BLaER1 (cell line): ENCODE data around the gene ORC6.

Experiments used
- H3K27ac ChIP-seq: shearing (Covaris generic); formaldehyde crosslinking; 2 replicates; pipeline ENCODE4 v1.8.1; 2022
- H3K27me3 ChIP-seq: shearing (Covaris generic); formaldehyde crosslinking; 2 replicates; pipeline ENCODE4 v1.8.1; 2022
- H3K36me3 ChIP-seq: shearing (Covaris generic); formaldehyde crosslinking; 2 replicates; pipeline ENCODE4 v1.8.1; 2022
- H3K4me1 ChIP-seq: shearing (Covaris generic); formaldehyde crosslinking; 2 replicates; pipeline ENCODE4 v1.8.1; 2022
- H3K4me2 ChIP-seq: shearing (Covaris generic); formaldehyde crosslinking; 2 replicates; pipeline ENCODE4 v1.8.1; 2022
- H3K4me3 ChIP-seq: shearing (Covaris generic); formaldehyde crosslinking; 2 replicates; pipeline ENCODE4 v1.8.1; 2022
- H3K9ac ChIP-seq: shearing (Covaris generic); formaldehyde crosslinking; 2 replicates; pipeline ENCODE4 v1.8.1; 2022
- H3K9me3 ChIP-seq: shearing (Covaris generic); formaldehyde crosslinking; 2 replicates; pipeline ENCODE4 v1.8.1; 2022
- H4K20me1 ChIP-seq: shearing (Covaris generic); formaldehyde crosslinking; 2 replicates; pipeline ENCODE4 v1.8.1; 2022
- Cebpa-rat ChIP-seq: shearing (Covaris generic); IDR thresholded peaks from 2 replicates; pipeline ENCODE4 v1.8.1; 2022

ORC6 gene

DNA sequence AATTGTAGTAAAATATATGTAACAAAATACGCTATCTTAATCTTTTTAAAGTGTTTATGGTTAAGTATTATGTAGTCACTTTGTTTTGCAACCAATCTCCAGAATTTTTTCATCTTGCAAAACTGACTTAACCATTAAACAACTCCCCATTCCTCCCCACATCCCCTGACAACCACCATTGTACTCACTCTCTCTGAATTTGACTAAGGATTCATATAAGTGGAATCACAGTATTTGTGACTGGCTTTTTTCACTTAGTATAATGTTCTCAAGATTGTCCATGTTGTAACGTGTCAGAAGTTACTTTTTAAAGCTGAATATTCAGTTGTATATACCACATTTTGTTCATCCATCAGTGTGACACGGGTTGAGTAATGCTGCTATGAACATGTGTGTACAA is 10.6 kb downstream of the ORC6 start:
- Histone ChIP-seq H4K20me1 (no peaks in the 10 kb centered on the region; the same call in 1 of the 2 replicates), H3K27me3 (no peaks in the 10 kb centered on the region), H3K36me3 (peaks cover 54% of the 10 kb centered on the region), H3K9me3 (no peaks in the 10 kb centered on the region), H3K27ac (no peak overlapping the region), H3K4me2 (no peak overlapping the region), H3K4me3 (no peak overlapping the region), H3K4me1 (no peaks in the 10 kb centered on the region), H3K9ac (no peak overlapping the region)
- TF ChIP-seq Cebpa-rat = no peak

DNA sequence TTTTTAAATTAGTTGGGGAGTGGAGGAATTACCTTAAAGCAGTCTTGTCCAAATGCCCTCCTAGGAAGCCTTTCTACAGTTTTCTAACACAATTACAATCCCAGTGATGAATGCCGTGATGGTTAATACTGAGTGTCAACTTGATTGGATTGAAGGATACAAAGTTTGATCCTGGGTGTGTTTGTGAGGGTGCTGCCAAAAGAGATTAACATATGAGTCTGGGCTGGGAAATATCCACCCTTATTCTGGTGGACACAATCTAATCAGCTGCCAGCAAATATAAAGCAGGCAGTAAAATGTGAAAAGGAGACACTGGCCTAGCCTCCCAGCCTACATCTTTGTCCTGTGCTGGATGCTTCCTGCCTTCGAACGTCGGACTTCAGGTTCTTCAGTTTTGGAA is 12.2 kb downstream of the ORC6 start:
- no peak for TF ChIP-seq Cebpa-rat
- H3K36me3 ChIP-seq = peaks cover 39% of the 10 kb centered on the region
- no peak overlapping the region for H3K9ac ChIP-seq
- no peak overlapping the region for H3K27ac ChIP-seq
- no peaks in the 10 kb centered on the region for H3K4me1 ChIP-seq
- H3K9me3 ChIP-seq = no peaks in the 10 kb centered on the region
- H3K27me3 ChIP-seq = no peaks in the 10 kb centered on the region
- H3K4me3 ChIP-seq = no peak overlapping the region
- no peak overlapping the region for H3K4me2 ChIP-seq
- no peaks in the 10 kb centered on the region for H4K20me1 ChIP-seq

DNA sequence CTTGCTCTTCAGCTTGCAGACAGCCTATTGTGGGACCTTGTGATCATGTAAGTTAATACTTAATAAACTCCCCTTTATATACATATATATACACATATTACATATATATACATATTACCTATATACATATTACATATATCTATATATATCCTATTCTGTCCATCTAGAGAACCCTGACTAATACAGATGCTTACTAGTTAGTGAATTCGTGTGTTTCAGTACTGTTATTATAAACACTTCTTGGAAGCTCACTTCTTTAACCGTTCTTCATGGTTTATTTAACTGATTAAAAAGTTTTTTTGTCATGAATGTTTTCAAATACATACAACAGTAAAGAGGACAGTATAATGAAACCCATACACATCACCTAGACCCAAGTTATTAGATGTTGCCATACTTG is 12.6 kb downstream of the ORC6 start:
- no peaks in the 10 kb centered on the region for H4K20me1 ChIP-seq
- H3K27me3 ChIP-seq = no peaks in the 10 kb centered on the region
- no peak for TF ChIP-seq Cebpa-rat
- no peaks in the 10 kb centered on the region for H3K4me1 ChIP-seq
- no peaks in the 10 kb centered on the region for H3K9me3 ChIP-seq
- H3K4me3 ChIP-seq = no peak overlapping the region
- peaks cover 34% of the 10 kb centered on the region for H3K36me3 ChIP-seq
- no peak overlapping the region for H3K27ac ChIP-seq
- no peak overlapping the region for H3K4me2 ChIP-seq
- no peak overlapping the region for H3K9ac ChIP-seq

DNA sequence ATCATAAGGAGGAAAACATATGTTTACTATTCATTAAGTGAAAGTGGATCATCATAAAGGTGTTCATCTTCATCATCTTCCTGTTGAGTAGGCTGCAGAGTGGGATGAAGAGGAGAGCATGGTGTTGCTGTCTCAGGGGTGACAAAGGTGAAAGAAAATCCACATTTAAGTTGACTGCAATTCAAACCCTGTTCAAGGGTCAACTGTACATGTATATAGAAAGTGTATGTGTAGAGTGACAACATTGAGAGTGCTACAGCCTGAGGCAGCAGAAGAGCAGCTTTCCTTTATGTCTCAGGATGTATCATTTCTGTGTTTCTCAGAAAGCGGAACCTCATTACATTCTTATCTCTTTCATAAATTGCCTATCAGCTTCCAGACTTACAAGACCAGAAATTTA is 17.2 kb downstream of the ORC6 start:
- no peak overlapping the region for H3K9ac ChIP-seq
- H3K36me3 ChIP-seq = no peaks in the 10 kb centered on the region
- no peak overlapping the region for H3K27ac ChIP-seq
- no peaks in the 10 kb centered on the region for H4K20me1 ChIP-seq
- H3K4me1 ChIP-seq = no peaks in the 10 kb centered on the region
- no peaks in the 10 kb centered on the region for H3K9me3 ChIP-seq
- H3K27me3 ChIP-seq = no peaks in the 10 kb centered on the region
- TF ChIP-seq Cebpa-rat = no peak
- H3K4me3 ChIP-seq = no peak overlapping the region
- no peak overlapping the region for H3K4me2 ChIP-seq

DNA sequence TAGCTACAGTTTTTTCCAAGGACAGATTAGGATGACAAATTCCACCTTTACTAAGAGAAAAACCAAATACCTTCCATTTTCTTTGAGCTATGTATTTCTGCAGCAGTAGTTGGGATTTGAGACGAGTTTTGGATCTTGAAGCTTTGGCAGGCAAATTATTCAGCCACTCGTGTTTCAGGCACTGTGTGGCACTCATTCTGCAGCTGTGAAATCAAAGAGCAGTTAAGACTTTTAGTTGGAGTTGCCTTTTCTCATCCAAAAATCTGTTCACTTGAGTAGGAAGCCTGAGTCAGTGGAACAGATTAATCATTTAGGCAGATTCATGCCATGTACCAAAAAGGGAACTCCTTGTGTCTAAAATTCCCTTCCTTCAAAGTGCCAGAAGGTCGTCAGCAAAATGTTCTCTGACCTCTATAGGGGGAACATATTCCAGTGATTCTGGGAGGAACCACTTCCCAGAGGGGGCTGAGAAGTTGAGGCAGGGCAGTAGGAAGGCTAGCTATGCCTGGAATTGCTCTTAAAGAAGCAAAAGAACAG is 20.1 kb downstream of the ORC6 start:
- Histone ChIP-seq H3K9me3 (no peaks in the 10 kb centered on the region), H3K27me3 (no peaks in the 10 kb centered on the region), H3K36me3 (no peaks in the 10 kb centered on the region), H3K9ac (no peak overlapping the region), H4K20me1 (no peaks in the 10 kb centered on the region), H3K4me1 (no peaks in the 10 kb centered on the region), H3K4me2 (no peak overlapping the region), H3K27ac (no peak overlapping the region), H3K4me3 (no peak overlapping the region)
- no peak for TF ChIP-seq Cebpa-rat

DNA sequence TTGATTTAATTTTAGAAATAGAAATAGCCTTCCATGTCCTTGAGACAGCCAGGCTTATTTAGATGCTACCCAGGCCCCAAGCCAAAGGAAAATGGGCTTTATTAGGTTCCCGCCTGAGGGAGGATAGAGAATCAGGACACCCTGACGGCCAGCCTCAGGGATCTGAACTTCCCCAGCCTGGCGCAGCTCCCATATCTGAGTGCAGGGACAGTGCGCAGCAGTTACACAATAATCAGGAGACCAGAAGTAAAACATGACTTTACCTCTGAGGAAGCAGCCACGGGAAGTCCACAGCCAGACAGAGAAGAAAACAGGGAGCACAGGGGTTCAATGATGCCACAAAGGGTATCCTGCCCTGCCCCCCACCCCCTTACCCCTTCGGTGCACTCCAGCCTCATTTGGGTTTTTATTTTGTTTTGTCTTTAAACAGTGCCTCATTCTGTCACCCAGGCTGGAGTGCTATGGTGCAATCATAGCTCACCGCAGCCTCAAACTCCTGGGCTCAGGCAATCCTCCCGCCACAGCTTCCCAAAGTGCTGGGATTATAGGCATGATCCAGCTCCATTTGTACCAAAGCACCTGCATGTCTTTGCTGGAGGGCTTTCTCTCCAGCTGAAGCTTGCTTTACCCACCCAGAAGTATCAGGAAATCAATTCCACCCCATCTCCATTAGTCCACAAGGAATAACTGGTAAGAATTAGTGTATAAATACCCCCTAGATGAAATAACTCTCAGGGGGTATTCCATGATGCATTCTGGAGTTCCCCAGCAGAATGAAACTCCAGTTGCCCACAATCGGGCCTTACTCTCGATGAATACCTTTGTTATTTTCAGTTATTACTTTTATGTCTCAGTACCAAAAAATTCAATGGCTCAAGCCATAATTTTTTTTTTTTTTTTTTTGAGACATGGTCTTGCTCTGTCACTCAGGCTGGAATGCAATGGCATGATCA is 21.9 kb downstream of the ORC6 start:
- Histone ChIP-seq H3K4me1 (no peaks in the 10 kb centered on the region), H3K36me3 (no peaks in the 10 kb centered on the region), H3K9ac (no peak overlapping the region), H3K27me3 (no peaks in the 10 kb centered on the region), H3K27ac (no peak overlapping the region), H3K9me3 (no peaks in the 10 kb centered on the region), H3K4me3 (no peak overlapping the region), H3K4me2 (no peak overlapping the region), H4K20me1 (no peaks in the 10 kb centered on the region)
- no peak for TF ChIP-seq Cebpa-rat

DNA sequence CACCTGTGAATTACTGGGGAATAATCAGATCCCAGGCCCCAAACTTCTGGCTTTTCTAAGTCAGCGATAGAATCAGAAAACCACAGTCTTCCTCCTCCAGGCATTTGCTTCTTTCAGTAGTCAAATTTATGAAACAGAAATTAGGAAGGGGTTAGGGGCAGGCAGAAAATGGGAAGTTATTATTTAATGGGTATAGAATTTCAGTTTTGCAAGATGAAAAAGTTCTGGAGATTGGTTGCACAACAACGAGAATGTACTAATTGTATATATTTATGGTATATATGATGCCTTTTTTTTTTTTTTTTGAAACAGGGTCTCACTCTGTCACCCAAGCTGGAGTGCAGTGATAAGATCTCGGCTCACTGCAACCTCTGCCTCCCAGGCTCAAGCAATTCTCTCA is 23.5 kb downstream of the ORC6 start:
- no peaks in the 10 kb centered on the region for H3K27me3 ChIP-seq
- no peak overlapping the region for H3K27ac ChIP-seq
- TF ChIP-seq Cebpa-rat = no peak
- no peaks in the 10 kb centered on the region for H3K36me3 ChIP-seq
- no peaks in the 10 kb centered on the region for H4K20me1 ChIP-seq
- no peak overlapping the region for H3K4me2 ChIP-seq
- H3K4me3 ChIP-seq = no peak overlapping the region
- H3K4me1 ChIP-seq = no peaks in the 10 kb centered on the region
- no peaks in the 10 kb centered on the region for H3K9me3 ChIP-seq
- no peak overlapping the region for H3K9ac ChIP-seq

DNA sequence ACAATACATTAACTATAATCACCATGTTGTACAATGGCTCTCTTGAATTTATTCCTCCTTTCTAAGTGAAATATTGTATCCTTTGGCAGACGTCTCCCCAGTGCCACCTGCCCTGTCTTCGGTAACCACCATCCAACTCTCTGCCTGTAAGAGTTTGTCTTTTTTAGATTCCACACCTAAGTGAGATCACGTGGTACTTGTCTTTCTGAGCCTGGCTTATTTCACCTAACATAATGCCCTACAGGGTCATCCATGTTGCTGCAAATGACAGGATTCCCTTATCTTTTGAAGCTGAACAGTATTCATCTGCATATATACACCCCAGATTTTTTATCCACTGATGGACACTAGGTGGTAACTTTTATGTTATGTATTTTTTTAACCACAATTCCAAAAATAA is 24.2 kb downstream of the ORC6 start:
- TF ChIP-seq Cebpa-rat = no peak
- H3K4me2 ChIP-seq = no peak overlapping the region
- no peaks in the 10 kb centered on the region for H3K9me3 ChIP-seq
- no peak overlapping the region for H3K9ac ChIP-seq
- no peaks in the 10 kb centered on the region for H3K27me3 ChIP-seq
- H3K36me3 ChIP-seq = no peaks in the 10 kb centered on the region
- H3K4me3 ChIP-seq = no peak overlapping the region
- no peaks in the 10 kb centered on the region for H3K4me1 ChIP-seq
- H4K20me1 ChIP-seq = no peaks in the 10 kb centered on the region
- H3K27ac ChIP-seq = no peak overlapping the region

DNA sequence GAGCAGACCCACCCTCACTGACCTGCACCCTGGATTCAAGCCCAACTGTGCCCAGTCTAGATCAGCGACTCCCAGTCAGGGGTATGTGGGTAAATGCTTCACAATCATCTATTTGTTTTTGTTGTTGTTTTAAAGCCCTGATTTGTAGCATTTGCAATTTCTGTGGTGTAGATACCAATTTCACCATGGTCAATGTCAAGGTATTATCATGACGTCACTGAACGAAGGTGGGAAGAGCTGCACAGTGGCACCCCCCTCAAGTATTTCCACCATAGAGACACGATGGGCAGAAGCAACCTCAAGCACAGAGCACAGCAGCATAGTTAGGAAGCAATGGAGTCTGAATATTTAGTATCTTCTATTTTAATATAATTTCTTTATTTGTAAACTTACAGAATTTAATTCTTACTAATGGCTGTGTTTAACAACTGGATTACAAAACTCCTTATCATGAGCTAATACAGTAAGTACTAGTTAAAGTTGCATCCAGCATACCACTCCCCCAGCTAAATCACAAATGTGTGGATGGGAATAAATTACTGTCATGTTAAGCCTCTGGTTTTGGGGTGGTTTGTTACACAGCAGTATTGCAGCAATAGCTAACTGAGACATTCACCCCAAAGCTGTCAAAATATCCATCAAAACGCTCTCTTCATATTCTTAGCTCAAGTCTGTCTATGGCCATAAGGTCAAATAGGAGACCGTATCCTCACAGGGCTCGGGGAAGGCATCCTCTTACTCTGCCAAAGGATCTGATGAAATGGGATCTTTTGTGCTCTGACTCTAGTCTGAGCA is 25.5 kb downstream of the ORC6 start:
- Histone ChIP-seq H3K27ac (no peak overlapping the region), H3K9ac (no peak overlapping the region), H3K4me2 (no peak overlapping the region), H3K4me3 (no peak overlapping the region), H3K36me3 (no peaks in the 10 kb centered on the region), H3K27me3 (no peaks in the 10 kb centered on the region), H4K20me1 (no peaks in the 10 kb centered on the region), H3K4me1 (no peaks in the 10 kb centered on the region), H3K9me3 (no peaks in the 10 kb centered on the region)
- TF ChIP-seq Cebpa-rat = no peak

DNA sequence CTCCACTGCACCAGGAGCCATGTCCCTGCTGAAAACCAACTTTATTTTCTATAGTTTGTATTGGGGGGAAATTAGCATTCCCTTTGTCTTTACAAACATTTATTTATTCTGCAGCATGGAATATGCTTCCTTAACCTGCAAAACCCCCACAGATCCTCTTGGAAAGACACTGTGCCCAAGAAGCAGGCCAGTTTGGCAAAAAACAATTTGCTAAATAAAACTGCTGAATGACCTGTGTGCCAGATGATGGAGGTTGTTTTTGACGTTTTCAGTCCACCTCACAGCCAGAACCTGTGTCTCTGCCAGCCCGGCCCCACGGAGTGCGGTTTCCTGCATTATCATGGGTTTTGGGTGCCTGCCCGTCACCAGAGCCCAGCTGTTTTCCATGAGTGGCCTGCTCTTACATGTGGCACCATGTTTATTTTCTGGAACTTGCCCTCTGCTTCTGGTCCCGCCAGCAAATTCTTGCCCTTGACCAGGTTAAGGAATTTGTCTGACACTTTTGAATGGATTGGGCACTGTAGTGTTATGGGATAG is 26.4 kb downstream of the ORC6 start:
- Histone ChIP-seq H4K20me1 (no peaks in the 10 kb centered on the region), H3K27ac (no peak overlapping the region), H3K4me2 (no peak overlapping the region), H3K4me3 (no peak overlapping the region), H3K4me1 (no peaks in the 10 kb centered on the region), H3K27me3 (no peaks in the 10 kb centered on the region), H3K9me3 (no peaks in the 10 kb centered on the region), H3K36me3 (no peaks in the 10 kb centered on the region), H3K9ac (no peak overlapping the region)
- no peak for TF ChIP-seq Cebpa-rat
